Measurements from ENCODE around the gene COL25A1. TPM values are rescaled to one million over a fixed set of nuclear protein-coding genes. Genes with fewer than 3 reads are reported as not detected.

Gene COL25A1
- total RNA-seq, 1 experiment from 2014 or later = 8.8 TPM

DNA sequence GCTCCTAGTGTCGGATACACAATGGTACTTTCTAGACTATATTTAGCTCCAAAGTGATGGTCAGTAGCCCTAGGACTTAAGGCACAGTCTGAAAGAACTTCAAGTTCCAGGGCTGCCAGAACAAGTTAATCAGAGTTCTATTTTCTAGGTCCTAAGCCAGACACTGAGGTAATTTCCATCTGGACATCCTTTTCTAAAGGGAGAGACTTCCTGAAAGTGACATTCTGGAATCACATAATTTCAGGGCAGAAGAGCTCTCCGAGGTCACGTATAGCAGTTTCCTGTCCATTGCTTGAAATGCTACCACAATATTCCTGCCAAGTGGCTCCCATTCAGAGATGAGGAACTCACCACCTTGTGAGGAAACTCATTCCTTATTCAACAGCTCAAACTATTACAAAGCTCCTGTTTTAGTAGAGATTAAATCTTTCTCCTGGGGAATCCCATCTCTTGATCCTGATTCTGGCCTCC lies 117.9 kb downstream of the COL25A1 start:
- Histone ChIP-seq H3K27me3 (replicated peaks; ENCODE audit: insufficient read depth, low read depth, low read length, poor library complexity) (no peaks in the 10 kb centered on the region), H3K9me3 (ENCODE audit: low read depth, low read length, poor library complexity, severe bottlenecking) (no peaks in the 10 kb centered on the region), H3K27ac (ENCODE audit: low read depth, low read length, poor library complexity, severe bottlenecking) (peak overlapping the region; percentile 24), H3K4me1 (ENCODE audit: insufficient read depth, low read length, poor library complexity, severe bottlenecking) (peaks cover 30% of the 10 kb centered on the region), H3K4me3 (ENCODE audit: low read depth, low read length, poor library complexity, severe bottlenecking) (no peak overlapping the region), H3K36me3 (ENCODE audit: insufficient read depth, low read length, poor library complexity, severe bottlenecking) (no peaks in the 10 kb centered on the region)
- CTCF ChIA-PET = no interaction called here
- POLR2A ChIA-PET (ENCODE audit: low non-redundant PET) = no interaction called here
- intact Hi-C loops (cut with micrococcal nuclease; ENCODE audit: unreplicated experiment) = no loop called here
- DNase-seq (ENCODE audit: low spot score) = peak; percentile 61
- BruUV-seq (replicated peaks) = no TSS peak
- no peak for TF ChIP-seq EZH2 (IDR thresholded peaks at IDR 0.05; ENCODE audit: borderline replicate concordance, low read depth, low read length, poor library complexity, severe bottlenecking)
- TF ChIP-seq, protein P1, sequence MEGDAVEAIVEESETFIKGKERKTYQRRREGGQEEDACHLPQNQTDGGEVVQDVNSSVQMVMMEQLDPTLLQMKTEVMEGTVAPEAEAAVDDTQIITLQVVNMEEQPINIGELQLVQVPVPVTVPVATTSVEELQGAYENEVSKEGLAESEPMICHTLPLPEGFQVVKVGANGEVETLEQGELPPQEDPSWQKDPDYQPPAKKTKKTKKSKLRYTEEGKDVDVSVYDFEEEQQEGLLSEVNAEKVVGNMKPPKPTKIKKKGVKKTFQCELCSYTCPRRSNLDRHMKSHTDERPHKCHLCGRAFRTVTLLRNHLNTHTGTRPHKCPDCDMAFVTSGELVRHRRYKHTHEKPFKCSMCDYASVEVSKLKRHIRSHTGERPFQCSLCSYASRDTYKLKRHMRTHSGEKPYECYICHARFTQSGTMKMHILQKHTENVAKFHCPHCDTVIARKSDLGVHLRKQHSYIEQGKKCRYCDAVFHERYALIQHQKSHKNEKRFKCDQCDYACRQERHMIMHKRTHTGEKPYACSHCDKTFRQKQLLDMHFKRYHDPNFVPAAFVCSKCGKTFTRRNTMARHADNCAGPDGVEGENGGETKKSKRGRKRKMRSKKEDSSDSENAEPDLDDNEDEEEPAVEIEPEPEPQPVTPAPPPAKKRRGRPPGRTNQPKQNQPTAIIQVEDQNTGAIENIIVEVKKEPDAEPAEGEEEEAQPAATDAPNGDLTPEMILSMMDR (conservative IDR thresholded peaks at IDR 0.05; ENCODE audit: low read depth, low read length) = no peak

DNA sequence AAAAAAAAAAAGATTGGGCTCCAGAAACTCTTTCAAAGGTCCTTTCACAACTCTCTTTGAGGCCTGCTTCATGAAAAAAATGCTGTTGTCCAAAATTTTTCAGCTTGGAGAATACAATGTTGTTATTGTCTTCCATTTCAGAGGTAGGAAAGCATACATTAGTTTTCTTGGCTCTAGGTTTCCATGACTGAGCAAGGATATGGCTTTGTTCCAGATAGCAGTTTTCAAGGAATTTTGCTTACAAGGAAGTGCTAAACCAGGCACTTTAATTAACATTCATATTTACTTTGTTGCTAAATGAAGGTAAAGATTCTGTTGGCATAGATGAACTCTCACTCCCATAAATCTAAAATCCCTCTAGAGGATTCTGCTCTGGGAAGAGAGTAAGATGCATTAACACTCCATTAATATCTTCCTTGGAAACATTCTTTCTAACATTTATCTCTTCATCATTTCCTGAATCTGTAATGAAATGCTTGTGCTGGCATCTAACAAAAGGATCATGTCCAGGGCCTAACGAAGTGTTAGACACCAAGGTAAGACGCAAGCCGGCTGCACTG lies 118.4 kb downstream of the COL25A1 start:
- Histone ChIP-seq H3K36me3 (ENCODE audit: insufficient read depth, low read length, poor library complexity, severe bottlenecking) (no peaks in the 10 kb centered on the region), H3K27ac (ENCODE audit: low read depth, low read length, poor library complexity, severe bottlenecking) (peak overlapping the region; percentile 24), H3K27me3 (replicated peaks; ENCODE audit: insufficient read depth, low read depth, low read length, poor library complexity) (no peaks in the 10 kb centered on the region), H3K4me3 (ENCODE audit: low read depth, low read length, poor library complexity, severe bottlenecking) (no peak overlapping the region), H3K9me3 (ENCODE audit: low read depth, low read length, poor library complexity, severe bottlenecking) (no peaks in the 10 kb centered on the region), H3K4me1 (ENCODE audit: insufficient read depth, low read length, poor library complexity, severe bottlenecking) (peaks cover 30% of the 10 kb centered on the region)
- TF ChIP-seq EZH2 (IDR thresholded peaks at IDR 0.05; ENCODE audit: borderline replicate concordance, low read depth, low read length, poor library complexity, severe bottlenecking) = no peak
- TF ChIP-seq, protein P1 (conservative IDR thresholded peaks at IDR 0.05; ENCODE audit: low read depth, low read length) = no peak
- no TSS peak for BruUV-seq (replicated peaks)
- peak; percentile 78 for DNase-seq (ENCODE audit: low spot score)
- ChIA-PET POLR2A (ENCODE audit: low non-redundant PET) (no interaction called here), CTCF (no interaction called here)
- intact Hi-C loops (cut with micrococcal nuclease; ENCODE audit: unreplicated experiment) = no loop called here

DNA sequence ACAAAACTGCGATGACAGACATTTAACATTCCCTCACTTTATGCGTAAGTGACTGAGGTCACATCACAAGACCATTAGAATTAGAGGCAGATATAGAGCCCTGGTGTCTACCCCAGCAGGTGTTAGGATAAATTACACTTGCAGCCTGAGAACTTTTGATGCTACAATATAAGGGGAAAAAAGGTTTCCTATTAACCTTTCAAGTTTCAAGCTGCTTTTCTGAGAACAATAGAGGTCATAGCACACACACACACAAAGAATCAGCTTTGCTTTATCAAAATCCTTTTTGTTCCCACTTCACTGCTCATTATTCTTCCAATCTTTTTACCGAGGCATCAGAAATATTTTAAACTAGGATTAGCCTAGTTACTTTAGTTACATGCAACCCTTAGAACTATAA lies 119.8 kb downstream of the COL25A1 start:
- Histone ChIP-seq H3K27ac (ENCODE audit: low read depth, low read length, poor library complexity, severe bottlenecking) (no peak overlapping the region), H3K9me3 (ENCODE audit: low read depth, low read length, poor library complexity, severe bottlenecking) (no peaks in the 10 kb centered on the region), H3K4me3 (ENCODE audit: low read depth, low read length, poor library complexity, severe bottlenecking) (no peak overlapping the region), H3K4me1 (ENCODE audit: insufficient read depth, low read length, poor library complexity, severe bottlenecking) (peaks cover 30% of the 10 kb centered on the region), H3K36me3 (ENCODE audit: insufficient read depth, low read length, poor library complexity, severe bottlenecking) (no peaks in the 10 kb centered on the region), H3K27me3 (replicated peaks; ENCODE audit: insufficient read depth, low read depth, low read length, poor library complexity) (no peaks in the 10 kb centered on the region)
- TF ChIP-seq EZH2 (IDR thresholded peaks at IDR 0.05; ENCODE audit: borderline replicate concordance, low read depth, low read length, poor library complexity, severe bottlenecking) = no peak
- TF ChIP-seq, protein P1 (conservative IDR thresholded peaks at IDR 0.05; ENCODE audit: low read depth, low read length) = no peak
- CTCF ChIA-PET = no interaction called here
- POLR2A ChIA-PET (ENCODE audit: low non-redundant PET) = no interaction called here
- BruUV-seq (replicated peaks) = no TSS peak
- intact Hi-C loops (cut with micrococcal nuclease; ENCODE audit: unreplicated experiment) = no loop called here
- DNase-seq (ENCODE audit: low spot score) = no peak
